Measurements from ENCODE around the gene YARS1. TPM values are rescaled to one million over a fixed set of nuclear protein-coding genes. Genes with fewer than 3 reads are reported as not detected.

YARS1 gene
- polyA plus RNA-seq, 2 of the 4 experiments (the other 2 are of a cell fraction) = 92.5 to 103 TPM

GRCh38 chr1:32811265-32811664, 5.9 kb downstream of the YARS1 start:
- H3K4me1 ChIP-seq = peaks cover 23% of the 10 kb centered on the region
- POLR2A ChIA-PET = no interaction called here
- DNase-seq (ENCODE audit: low read depth in 1 of 2, low spot score in 1 of 2) (no peak), ATAC-seq (no peak), FAIRE-seq (no peak)
- WGBS (ENCODE audit: missing lambda C conversion rate) = 98% methylated on average over 9 of the region's 9 CpGs
- no peak overlapping the region for H3K4me2 ChIP-seq
- CTCF ChIA-PET = no interaction called here
- TF ChIP-seq USF2 (IDR thresholded peaks at IDR 0.05) (no peak), MAFK (IDR thresholded peaks at IDR 0.05; ENCODE audit: partially characterized antibody) (no peak), JUNB (IDR thresholded peaks at IDR 0.05) (no peak), FOSB (CRISPR knock-in tag; IDR thresholded peaks at IDR 0.05) (no peak), REST (IDR thresholded peaks at IDR 0.05) (no peak), HMGXB4 (CRISPR knock-in tag; IDR thresholded peaks at IDR 0.05; ENCODE audit: borderline replicate concordance) (no peak), ELK1 (IDR thresholded peaks at IDR 0.05; ENCODE audit: low read depth, low read length) (no peak), EP300 (IDR thresholded peaks at IDR 0.05) (no peak), RAD21 (conservative IDR thresholded peaks at IDR 0.05 in 1 of 2, IDR thresholded peaks at IDR 0.05 in 1 of 2) (no peak), MAZ (IDR thresholded peaks at IDR 0.05; ENCODE audit: borderline replicate concordance, low read depth, low read length) (no peak)
- H3K9me3 ChIP-seq = no peaks in the 10 kb centered on the region
- no peak overlapping the region for H3K4me3 ChIP-seq
- H3K27ac ChIP-seq = no peak overlapping the region

GRCh38 chr1:32810358-32810757, 6.8 kb downstream of the YARS1 start:
- H3K4me1 ChIP-seq = peaks cover 20% of the 10 kb centered on the region
- ChIA-PET CTCF (interaction anchor here (0.6 to 1.2 kb wide), 3 partner anchors 13 to 87 kb away, joined by 3 to 5 read pairs (median 4); no protein-coding TSS in a partner anchor), POLR2A (no interaction called here)
- no peaks in the 10 kb centered on the region for H3K9me3 ChIP-seq
- TF ChIP-seq MYC (IDR thresholded peaks at IDR 0.05; ENCODE audit: borderline replicate concordance, low read length) (no peak), NFE2L2 (conservative IDR thresholded peaks at IDR 0.05; ENCODE audit: low read length) (no peak), CBX2 (IDR thresholded peaks at IDR 0.05; ENCODE audit: borderline replicate concordance, low read depth) (no peak), POLR2A (IDR thresholded peaks at IDR 0.05; ENCODE audit: low read length) (no peak), EHMT2 (IDR thresholded peaks at IDR 0.05; ENCODE audit: low read depth) (no peak), PHF8 (IDR thresholded peaks at IDR 0.05; ENCODE audit: borderline replicate concordance, low read depth) (no peak), ZFP36 (IDR thresholded peaks at IDR 0.05; ENCODE audit: borderline replicate concordance, partially characterized antibody) (no peak), CHD2 (IDR thresholded peaks at IDR 0.05; ENCODE audit: low read length, partially characterized antibody) (no peak), ESRRA (IDR thresholded peaks at IDR 0.05; ENCODE audit: borderline replicate concordance, low read length) (no peak), NPAS2 (CRISPR knock-in tag; IDR thresholded peaks at IDR 0.05; ENCODE audit: borderline replicate concordance) (no peak), CHD4 (IDR thresholded peaks at IDR 0.05; ENCODE audit: borderline replicate concordance) (no peak), ZC3H11A (IDR thresholded peaks at IDR 0.05) (no peak), CBX8 (IDR thresholded peaks at IDR 0.05) (no peak), KDM1A (IDR thresholded peaks at IDR 0.05; ENCODE audit: low read depth) (no peak), E2F6 (IDR thresholded peaks at IDR 0.05; ENCODE audit: borderline replicate concordance, low read depth) (no peak), HES2 (IDR thresholded peaks at IDR 0.05) (no peak)
- no peak overlapping the region for H3K4me3 ChIP-seq
- FAIRE-seq (no peak), ATAC-seq (no peak), DNase-seq (ENCODE audit: low read depth in 1 of 2, low spot score in 1 of 2) (no peak)
- H3K27ac ChIP-seq = no peak overlapping the region
- no peak overlapping the region for H3K4me2 ChIP-seq
- 91% methylated on average over 5 of the region's 5 CpGs for WGBS (ENCODE audit: missing lambda C conversion rate)

All from A549 (cell line).